Measurements from ENCODE around the gene POU2F3. TPM values are rescaled to one million over a fixed set of nuclear protein-coding genes. Genes with fewer than 3 reads are reported as not detected.

POU2F3 gene
- total RNA-seq, 1 donor from 2014 or later, result not detected

- no peaks in the 10 kb centered on the region for H3K36me3 Mint-ChIP-seq (ENCODE audit: low read depth)
- no peak for TF ChIP-seq CTCF (IDR thresholded peaks at IDR 0.05)
- no peak overlapping the region for H3K27ac Mint-ChIP-seq (ENCODE audit: unreplicated experiment)
- no peaks in the 10 kb centered on the region for H3K4me1 Mint-ChIP-seq (ENCODE audit: low read depth)
- DNase-seq (ENCODE audit: low spot score), result no peak
- no peak overlapping the region for H3K4me3 Mint-ChIP-seq (ENCODE audit: unreplicated experiment)
- peaks cover 55% of the 10 kb centered on the region for H3K27me3 Mint-ChIP-seq (ENCODE audit: low read depth)
- no peaks in the 10 kb centered on the region for H3K9me3 Mint-ChIP-seq (ENCODE audit: low read depth)
Measured at GRCh38 chr11:120293038-120293800, 53.3 kb downstream of the POU2F3 start.

- Mint-ChIP-seq H3K4me3 (ENCODE audit: unreplicated experiment) (no peak overlapping the region), H3K27me3 (ENCODE audit: low read depth) (peaks cover 54% of the 10 kb centered on the region), H3K36me3 (ENCODE audit: low read depth) (no peaks in the 10 kb centered on the region), H3K27ac (ENCODE audit: unreplicated experiment) (no peak overlapping the region), H3K9me3 (ENCODE audit: low read depth) (no peaks in the 10 kb centered on the region), H3K4me1 (ENCODE audit: low read depth) (no peaks in the 10 kb centered on the region)
- DNase-seq (ENCODE audit: low spot score), result no peak
- no peak for TF ChIP-seq CTCF (IDR thresholded peaks at IDR 0.05)
Measured at GRCh38 chr11:120294096-120294495, 54.2 kb downstream of the POU2F3 start.

- Mint-ChIP-seq H3K4me3 (ENCODE audit: unreplicated experiment) (no peak overlapping the region), H3K9me3 (ENCODE audit: low read depth) (no peaks in the 10 kb centered on the region), H3K4me1 (ENCODE audit: low read depth) (peaks cover 3% of the 10 kb centered on the region), H3K36me3 (ENCODE audit: low read depth) (no peaks in the 10 kb centered on the region), H3K27ac (ENCODE audit: unreplicated experiment) (no peak overlapping the region), H3K27me3 (ENCODE audit: low read depth) (peaks cover 48% of the 10 kb centered on the region)
- DNase-seq (ENCODE audit: low spot score), result no peak
- no peak for TF ChIP-seq CTCF (IDR thresholded peaks at IDR 0.05)
Measured at GRCh38 chr11:120295099-120295498, 55.2 kb downstream of the POU2F3 start.

GRCh38 chr11:120296554-120296953, 56.6 kb downstream of the POU2F3 start:
- H3K4me3 Mint-ChIP-seq (ENCODE audit: unreplicated experiment), result no peak overlapping the region
- peaks cover 3% of the 10 kb centered on the region for H3K4me1 Mint-ChIP-seq (ENCODE audit: low read depth)
- DNase-seq (ENCODE audit: low spot score), result no peak
- peaks cover 43% of the 10 kb centered on the region for H3K27me3 Mint-ChIP-seq (ENCODE audit: low read depth)
- no peak for TF ChIP-seq CTCF (IDR thresholded peaks at IDR 0.05)
- no peaks in the 10 kb centered on the region for H3K36me3 Mint-ChIP-seq (ENCODE audit: low read depth)
- H3K27ac Mint-ChIP-seq (ENCODE audit: unreplicated experiment), result no peak overlapping the region
- H3K9me3 Mint-ChIP-seq (ENCODE audit: low read depth), result no peaks in the 10 kb centered on the region

- Mint-ChIP-seq H3K9me3 (ENCODE audit: low read depth) (no peaks in the 10 kb centered on the region), H3K4me1 (ENCODE audit: low read depth) (peaks cover 3% of the 10 kb centered on the region), H3K27me3 (ENCODE audit: low read depth) (peaks cover 34% of the 10 kb centered on the region), H3K4me3 (ENCODE audit: unreplicated experiment) (no peak overlapping the region), H3K36me3 (ENCODE audit: low read depth) (no peaks in the 10 kb centered on the region), H3K27ac (ENCODE audit: unreplicated experiment) (no peak overlapping the region)
- no peak for DNase-seq (ENCODE audit: low spot score)
- TF ChIP-seq CTCF (IDR thresholded peaks at IDR 0.05), result no peak
Measured at GRCh38 chr11:120298461-120298860, 58.5 kb downstream of the POU2F3 start.
